ENCODE results near the gene SERINC3. TPM values are rescaled to one million over a fixed set of nuclear protein-coding genes. Genes with fewer than 3 reads are reported as not detected.

The SERINC3 gene
- total and polyA plus RNA-seq, 2 of the 13 experiments (the other 11 are each of a cell fraction or from before 2014, with no cell fraction given), result 82.0 to 226 TPM

DNA sequence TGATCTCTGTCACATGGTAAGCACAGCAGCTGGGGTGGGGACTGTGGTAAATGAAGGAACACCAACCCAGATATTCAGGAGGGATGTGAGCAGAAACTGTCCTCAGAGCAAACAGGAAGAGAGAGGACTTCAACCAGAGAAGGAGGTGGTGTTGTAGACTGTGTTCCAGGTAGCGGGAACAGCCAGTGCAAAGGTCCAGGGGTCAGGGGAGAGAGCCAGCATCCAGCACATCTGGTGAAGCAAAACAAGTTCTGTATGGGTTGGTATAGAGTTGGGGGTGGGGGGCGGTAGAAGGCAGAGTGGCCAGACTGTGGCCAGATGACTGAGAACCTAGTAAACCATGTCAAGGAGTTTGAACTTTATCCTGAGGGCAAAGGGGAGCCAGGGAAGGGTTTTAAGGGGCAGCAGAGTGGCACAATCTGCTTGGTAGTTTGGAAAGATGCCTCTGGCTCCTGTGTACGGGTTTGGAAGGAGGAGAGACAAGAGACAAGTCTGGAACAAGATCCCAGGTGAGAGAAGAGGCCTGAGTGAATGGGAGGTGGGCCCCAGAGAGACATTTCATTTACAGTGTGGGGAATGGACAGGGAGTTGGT, 73.9 kb downstream of the SERINC3 start (continued):
- TF ChIP-seq RFXAP (CRISPR knock-in tag; IDR thresholded peaks at IDR 0.05; ENCODE audit: borderline replicate concordance) (no peak), REPIN1 (CRISPR knock-in tag; IDR thresholded peaks at IDR 0.05; ENCODE audit: borderline replicate concordance, low read depth) (peak; percentile 58; the same call in 1 of the 2 replicates), ZNF383 (CRISPR knock-in tag; IDR thresholded peaks at IDR 0.05; ENCODE audit: borderline replicate concordance) (peak; percentile 43; the same call in 1 of the 2 replicates), KAT7 (CRISPR knock-in tag; IDR thresholded peaks at IDR 0.05; ENCODE audit: borderline replicate concordance) (no peak), MEIS2 (CRISPR knock-in tag; IDR thresholded peaks at IDR 0.05) (0 out of 2 replicates have a peak, but pooled peaks have one; percentile 52), ZNF543 (CRISPR knock-in tag; IDR thresholded peaks at IDR 0.05) (0 out of 2 replicates have a peak, but pooled peaks have one; percentile 55), ZBTB42 (CRISPR knock-in tag; IDR thresholded peaks at IDR 0.05) (peak; percentile 91), JARID2 (CRISPR knock-in tag; IDR thresholded peaks at IDR 0.05; ENCODE audit: insufficient replicate concordance) (no peak), NCOR1 (IDR thresholded peaks at IDR 0.05; ENCODE audit: borderline replicate concordance, low read length) (0 out of 2 replicates have a peak, but pooled peaks have one; percentile 37), MED1 (CRISPR knock-in tag; IDR thresholded peaks at IDR 0.05) (no peak)
- TF ChIP-seq, protein P1, sequence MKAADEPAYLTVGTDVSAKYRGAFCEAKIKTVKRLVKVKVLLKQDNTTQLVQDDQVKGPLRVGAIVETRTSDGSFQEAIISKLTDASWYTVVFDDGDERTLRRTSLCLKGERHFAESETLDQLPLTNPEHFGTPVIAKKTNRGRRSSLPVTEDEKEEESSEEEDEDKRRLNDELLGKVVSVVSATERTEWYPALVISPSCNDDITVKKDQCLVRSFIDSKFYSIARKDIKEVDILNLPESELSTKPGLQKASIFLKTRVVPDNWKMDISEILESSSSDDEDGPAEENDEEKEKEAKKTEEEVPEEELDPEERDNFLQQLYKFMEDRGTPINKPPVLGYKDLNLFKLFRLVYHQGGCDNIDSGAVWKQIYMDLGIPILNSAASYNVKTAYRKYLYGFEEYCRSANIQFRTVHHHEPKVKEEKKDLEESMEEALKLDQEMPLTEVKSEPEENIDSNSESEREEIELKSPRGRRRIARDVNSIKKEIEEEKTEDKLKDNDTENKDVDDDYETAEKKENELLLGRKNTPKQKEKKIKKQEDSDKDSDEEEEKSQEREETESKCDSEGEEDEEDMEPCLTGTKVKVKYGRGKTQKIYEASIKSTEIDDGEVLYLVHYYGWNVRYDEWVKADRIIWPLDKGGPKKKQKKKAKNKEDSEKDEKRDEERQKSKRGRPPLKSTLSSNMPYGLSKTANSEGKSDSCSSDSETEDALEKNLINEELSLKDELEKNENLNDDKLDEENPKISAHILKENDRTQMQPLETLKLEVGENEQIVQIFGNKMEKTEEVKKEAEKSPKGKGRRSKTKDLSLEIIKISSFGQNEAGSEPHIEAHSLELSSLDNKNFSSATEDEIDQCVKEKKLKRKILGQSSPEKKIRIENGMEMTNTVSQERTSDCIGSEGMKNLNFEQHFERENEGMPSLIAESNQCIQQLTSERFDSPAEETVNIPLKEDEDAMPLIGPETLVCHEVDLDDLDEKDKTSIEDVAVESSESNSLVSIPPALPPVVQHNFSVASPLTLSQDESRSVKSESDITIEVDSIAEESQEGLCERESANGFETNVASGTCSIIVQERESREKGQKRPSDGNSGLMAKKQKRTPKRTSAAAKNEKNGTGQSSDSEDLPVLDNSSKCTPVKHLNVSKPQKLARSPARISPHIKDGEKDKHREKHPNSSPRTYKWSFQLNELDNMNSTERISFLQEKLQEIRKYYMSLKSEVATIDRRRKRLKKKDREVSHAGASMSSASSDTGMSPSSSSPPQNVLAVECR (CRISPR knock-in tag; IDR thresholded peaks at IDR 0.05; ENCODE audit: borderline replicate concordance), result 0 out of 2 replicates have a peak, but pooled peaks have one; percentile 20
- TF ChIP-seq, protein P2, sequence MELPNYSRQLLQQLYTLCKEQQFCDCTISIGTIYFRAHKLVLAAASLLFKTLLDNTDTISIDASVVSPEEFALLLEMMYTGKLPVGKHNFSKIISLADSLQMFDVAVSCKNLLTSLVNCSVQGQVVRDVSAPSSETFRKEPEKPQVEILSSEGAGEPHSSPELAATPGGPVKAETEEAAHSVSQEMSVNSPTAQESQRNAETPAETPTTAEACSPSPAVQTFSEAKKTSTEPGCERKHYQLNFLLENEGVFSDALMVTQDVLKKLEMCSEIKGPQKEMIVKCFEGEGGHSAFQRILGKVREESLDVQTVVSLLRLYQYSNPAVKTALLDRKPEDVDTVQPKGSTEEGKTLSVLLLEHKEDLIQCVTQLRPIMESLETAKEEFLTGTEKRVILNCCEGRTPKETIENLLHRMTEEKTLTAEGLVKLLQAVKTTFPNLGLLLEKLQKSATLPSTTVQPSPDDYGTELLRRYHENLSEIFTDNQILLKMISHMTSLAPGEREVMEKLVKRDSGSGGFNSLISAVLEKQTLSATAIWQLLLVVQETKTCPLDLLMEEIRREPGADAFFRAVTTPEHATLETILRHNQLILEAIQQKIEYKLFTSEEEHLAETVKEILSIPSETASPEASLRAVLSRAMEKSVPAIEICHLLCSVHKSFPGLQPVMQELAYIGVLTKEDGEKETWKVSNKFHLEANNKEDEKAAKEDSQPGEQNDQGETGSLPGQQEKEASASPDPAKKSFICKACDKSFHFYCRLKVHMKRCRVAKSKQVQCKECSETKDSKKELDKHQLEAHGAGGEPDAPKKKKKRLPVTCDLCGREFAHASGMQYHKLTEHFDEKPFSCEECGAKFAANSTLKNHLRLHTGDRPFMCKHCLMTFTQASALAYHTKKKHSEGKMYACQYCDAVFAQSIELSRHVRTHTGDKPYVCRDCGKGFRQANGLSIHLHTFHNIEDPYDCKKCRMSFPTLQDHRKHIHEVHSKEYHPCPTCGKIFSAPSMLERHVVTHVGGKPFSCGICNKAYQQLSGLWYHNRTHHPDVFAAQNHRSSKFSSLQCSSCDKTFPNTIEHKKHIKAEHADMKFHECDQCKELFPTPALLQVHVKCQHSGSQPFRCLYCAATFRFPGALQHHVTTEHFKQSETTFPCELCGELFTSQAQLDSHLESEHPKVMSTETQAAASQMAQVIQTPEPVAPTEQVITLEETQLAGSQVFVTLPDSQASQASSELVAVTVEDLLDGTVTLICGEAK (IDR thresholded peaks at IDR 0.05), result no peak
- TF ChIP-seq, protein P2 (CRISPR knock-in tag; IDR thresholded peaks at IDR 0.05), result 0 out of 2 replicates have a peak, but pooled peaks have one; percentile 12
- TF ChIP-seq, protein P3, sequence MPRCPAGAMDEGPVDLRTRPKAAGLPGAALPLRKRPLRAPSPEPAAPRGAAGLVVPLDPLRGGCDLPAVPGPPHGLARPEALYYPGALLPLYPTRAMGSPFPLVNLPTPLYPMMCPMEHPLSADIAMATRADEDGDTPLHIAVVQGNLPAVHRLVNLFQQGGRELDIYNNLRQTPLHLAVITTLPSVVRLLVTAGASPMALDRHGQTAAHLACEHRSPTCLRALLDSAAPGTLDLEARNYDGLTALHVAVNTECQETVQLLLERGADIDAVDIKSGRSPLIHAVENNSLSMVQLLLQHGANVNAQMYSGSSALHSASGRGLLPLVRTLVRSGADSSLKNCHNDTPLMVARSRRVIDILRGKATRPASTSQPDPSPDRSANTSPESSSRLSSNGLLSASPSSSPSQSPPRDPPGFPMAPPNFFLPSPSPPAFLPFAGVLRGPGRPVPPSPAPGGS (CRISPR knock-in tag; IDR thresholded peaks at IDR 0.05), result no peak
